Posterior vena cava (tissue), 2 donors: ENCODE measurements around the gene GLUD1. TPM values are rescaled to one million over a fixed set of nuclear protein-coding genes. Genes with fewer than 3 reads are reported as not detected.
"Not testable (repeated sequence)": the region's sequence is repeated elsewhere in the genome, so short reads cannot be mapped to it uniquely, and the experiment has no call there.

Experiments
- DNase-seq: peaks from one replicate; pipeline ENCODE4 v3.0.0-alpha.2; 2020; ENCODE audit warnings: low spot score
- intact Hi-C, 2 donors: fragments of 100-400 bp; cut with DNase I; formaldehyde crosslinking; loops; one replicate each; pipeline versions ENCODE4 v1.14.1 to v1.14.2; 2022 to 2023
- total RNA-seq, 2 donors: library from RNA; stranded (reverse); fragmentation: NEBNext Ultra II Directional; extraction: Animal tissue kit (Norgen Biotek cat#: 25700); gene quantifications; one replicate each; pipeline ENCODE4 v1.2.1, GENCODE V29; 2021
- donor health status: DM: yes; HTN: yes; CAD: no.
- donor health status: DM: yes; HTN: yes; CAD: no.

Gene GLUD1
- total RNA-seq, 2 donors from 2014 or later: 126 to 138 TPM

GRCh38 chr10:87014986-87015716 lies 79.5 kb downstream of the GLUD1 start:
- DNase-seq, intact Hi-C loops: not testable (repeated sequence)

GRCh38 chr10:87013528-87013927 lies 81.1 kb downstream of the GLUD1 start:
- intact Hi-C loops, DNase-seq: not testable (repeated sequence)

- DNase-seq, intact Hi-C loops: not testable (repeated sequence)
Measured at GRCh38 chr10:87009134-87009696, 85.4 kb downstream of the GLUD1 start.

- DNase-seq, intact Hi-C loops: not testable (repeated sequence)
Measured at GRCh38 chr10:87008303-87008702, 86.3 kb downstream of the GLUD1 start.

GRCh38 chr10:87007674-87008073 lies 87.0 kb downstream of the GLUD1 start:
- DNase-seq, intact Hi-C loops: not testable (repeated sequence)

- DNase-seq, intact Hi-C loops: not testable (repeated sequence)
Measured at GRCh38 chr10:87007124-87007523, 87.5 kb downstream of the GLUD1 start.

- intact Hi-C loops: no loop called here
- no peak for DNase-seq
Measured at GRCh38 chr10:87000491-87000890, 94.2 kb downstream of the GLUD1 start.

Other genes starting within 250 kb of the GLUD1 start
- gene MMRN2, start 137.2 kb downstream of the GLUD1 start, total RNA-seq: 10 to 100 TPM; 46.6 to 57.0 TPM
- 10 to 100 TPM; 55.9 to 61.1 TPM for gene SNCG, start 136.2 kb downstream of the GLUD1 start, total RNA-seq
- 100 to 1,000 TPM; 188 to 212 TPM for gene ADIRF, start 126.4 kb downstream of the GLUD1 start, total RNA-seq
- not detected for gene FAM25A, start 74.5 kb downstream of the GLUD1 start, total RNA-seq
- gene SHLD2, start 363 bp upstream of the GLUD1 start, total RNA-seq: 10 to 100 TPM; 35.1 to 35.8 TPM
- under 1 TPM; 0.46 to 0.86 TPM for gene NUTM2A, start 130.6 kb upstream of the GLUD1 start, total RNA-seq